Stomach (tissue), 9 donors: ENCODE measurements around the gene PIEZO2. TPM values are rescaled to one million over a fixed set of nuclear protein-coding genes. Genes with fewer than 3 reads are reported as not detected.
A peak's percentile ranks its signal among the peaks of the same experiment; 100 is the strongest.

Experiments used
- DNase-seq, 2 donors: peaks; one replicate each; pipeline versions ENCODE4 v3.0.0 to v3.0.0-alpha.2; 2013 to 2019
- H3K27ac ChIP-seq, 5 donors: fragments of 200-600 bp in 4 of 5; sonication (generic) in 4 of 5; one replicate each; pipeline ENCODE4 v1.5.1; 2013 to 2019; ENCODE audit warnings: mild to moderate bottlenecking in 1 of 5, moderate library complexity in 1 of 5
- H3K27me3 ChIP-seq, 3 donors: fragments of 200-600 bp; sonication (generic); one replicate each; pipeline ENCODE4 v1.5.1; 2017 to 2019; ENCODE audit warnings: mixed run types in 1 of 3
- H3K36me3 ChIP-seq, 4 donors: fragments of 200-600 bp; sonication (generic); 1 replicate in 3 of 4; 2 replicates in 1 of 4; pipeline ENCODE4 v1.5.1; 2016 to 2019
- H3K4me1 ChIP-seq, 4 donors: fragments of 200-600 bp; sonication (generic); one replicate each; pipeline ENCODE4 v1.5.1; 2016 to 2019
- H3K4me3 ChIP-seq, 4 donors: fragments of 200-600 bp; sonication (generic) in 3 of 4; one replicate each; pipeline ENCODE4 v1.5.1; 2016 to 2019; ENCODE audit warnings: mild to moderate bottlenecking in 1 of 4
- H3K9me3 ChIP-seq, 4 donors: fragments of 200-600 bp; sonication (generic); one replicate each; pipeline ENCODE4 v1.5.1; 2016 to 2019
- EP300 ChIP-seq: sonication (generic); formaldehyde crosslinking; IDR thresholded peaks from one replicate; pipeline ENCODE4 v1.6.1; 2017; ENCODE audit warnings: antibody characterized with exemption
- POLR2A ChIP-seq, 4 donors: fragments of 450-650 bp; IDR thresholded peaks; one replicate each; pipeline ENCODE4 v1.6.1; 2016; ENCODE audit warnings: antibody characterized with exemption in 4 of 4, control low read depth in 2 of 4, mild to moderate bottlenecking in 1 of 4, moderate library complexity in 1 of 4
- POLR2AphosphoS5 ChIP-seq, 3 donors: sonication (generic); formaldehyde crosslinking; IDR thresholded peaks; one replicate each; pipeline ENCODE4 v1.6.1; 2016; ENCODE audit warnings: antibody characterized with exemption in 3 of 3
- WGBS, 5 donors: extraction: QIAGEN DNeasy Blood & Tissue Kit in 3 of 5; methylation state at CpG; one replicate each; pipeline versions ENCODE4 v1.1.5 to v1.1.7; 2013 to 2018; 5-methylcytosine and 5-hydroxymethylcytosine counted together
- intact Hi-C: fragments of 100-400 bp; cut with DNase I; formaldehyde crosslinking; loops from one replicate; pipeline ENCODE4 v1.15.1; 2023; ENCODE audit warnings: low total_unique reads
- polyA plus RNA-seq, 3 donors: library from polyadenylated mRNA; stranded (reverse); fragments of 200-250 nt; gene quantifications; one replicate each; pipeline ENCODE4 v1.2.3, GENCODE V29; 2013
- total RNA-seq, 5 donors: library from RNA; depleted of rRNA; stranded (reverse); fragments of >200 nt; gene quantifications; one replicate each; pipeline versions ENCODE4 v1.1.0 to v1.2.3, GENCODE V29; 2014 to 2016
- TF ChIP-seq, protein P1 (sequence below), 7 experiments: fragments of 450-650 bp in 4 of 7; fragments of 200-600 bp in 3 of 7; sonication (generic) in 3 of 7; IDR thresholded peaks; one replicate each; pipeline ENCODE4 v1.5.1; 2016 to 2019; ENCODE audit warnings: antibody characterized with exemption in 7 of 7, control low read depth in 2 of 7, mild to moderate bottlenecking in 1 of 7
- donor health status: healthy with polysubstance abuse.
- donor health status: Bipolar disorder and iron deficiency.
- donor health status: healthy.

The PIEZO2 gene
- total and polyA plus RNA-seq, 8 donors, result 0.30 to 45.3 (median 2.5) TPM

DNA sequence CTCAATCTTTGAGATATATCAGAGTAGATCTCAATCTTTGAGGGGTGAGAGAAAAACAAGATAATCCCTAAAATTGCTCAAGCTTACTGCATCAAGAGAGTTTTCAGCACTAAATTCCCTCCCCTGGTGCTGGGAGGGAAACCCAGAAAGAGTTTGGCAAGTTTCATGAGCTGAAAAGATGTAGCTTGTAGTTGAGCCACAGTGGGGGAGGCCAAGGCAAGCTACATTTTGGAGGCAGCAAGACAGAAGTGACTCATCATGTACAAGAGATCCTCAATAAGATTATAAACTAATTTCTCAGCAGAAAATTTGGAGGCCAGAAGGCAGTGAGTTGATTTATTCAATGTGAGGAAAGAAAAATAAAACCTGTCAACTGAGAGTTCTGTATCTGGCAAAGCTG lies 308.2 kb downstream of the PIEZO2 start:
- no peaks in the 10 kb centered on the region for H3K9me3 ChIP-seq
- DNase-seq, result peak in 1 of 2 donors; percentile 55
- no peak for TF ChIP-seq EP300
- no peak for TF ChIP-seq POLR2A (IDR thresholded peaks at IDR 0.05)
- TF ChIP-seq, protein P1, sequence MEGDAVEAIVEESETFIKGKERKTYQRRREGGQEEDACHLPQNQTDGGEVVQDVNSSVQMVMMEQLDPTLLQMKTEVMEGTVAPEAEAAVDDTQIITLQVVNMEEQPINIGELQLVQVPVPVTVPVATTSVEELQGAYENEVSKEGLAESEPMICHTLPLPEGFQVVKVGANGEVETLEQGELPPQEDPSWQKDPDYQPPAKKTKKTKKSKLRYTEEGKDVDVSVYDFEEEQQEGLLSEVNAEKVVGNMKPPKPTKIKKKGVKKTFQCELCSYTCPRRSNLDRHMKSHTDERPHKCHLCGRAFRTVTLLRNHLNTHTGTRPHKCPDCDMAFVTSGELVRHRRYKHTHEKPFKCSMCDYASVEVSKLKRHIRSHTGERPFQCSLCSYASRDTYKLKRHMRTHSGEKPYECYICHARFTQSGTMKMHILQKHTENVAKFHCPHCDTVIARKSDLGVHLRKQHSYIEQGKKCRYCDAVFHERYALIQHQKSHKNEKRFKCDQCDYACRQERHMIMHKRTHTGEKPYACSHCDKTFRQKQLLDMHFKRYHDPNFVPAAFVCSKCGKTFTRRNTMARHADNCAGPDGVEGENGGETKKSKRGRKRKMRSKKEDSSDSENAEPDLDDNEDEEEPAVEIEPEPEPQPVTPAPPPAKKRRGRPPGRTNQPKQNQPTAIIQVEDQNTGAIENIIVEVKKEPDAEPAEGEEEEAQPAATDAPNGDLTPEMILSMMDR (IDR thresholded peaks at IDR 0.05), result no peak
- no peaks in the 10 kb centered on the region for H3K4me1 ChIP-seq
- no peak overlapping the region for H3K27ac ChIP-seq
- no peaks in the 10 kb centered on the region for H3K27me3 ChIP-seq
- H3K36me3 ChIP-seq, result no peaks in the 10 kb centered on the region
- H3K4me3 ChIP-seq, result no peak overlapping the region
- intact Hi-C loops, result no loop called here

DNA sequence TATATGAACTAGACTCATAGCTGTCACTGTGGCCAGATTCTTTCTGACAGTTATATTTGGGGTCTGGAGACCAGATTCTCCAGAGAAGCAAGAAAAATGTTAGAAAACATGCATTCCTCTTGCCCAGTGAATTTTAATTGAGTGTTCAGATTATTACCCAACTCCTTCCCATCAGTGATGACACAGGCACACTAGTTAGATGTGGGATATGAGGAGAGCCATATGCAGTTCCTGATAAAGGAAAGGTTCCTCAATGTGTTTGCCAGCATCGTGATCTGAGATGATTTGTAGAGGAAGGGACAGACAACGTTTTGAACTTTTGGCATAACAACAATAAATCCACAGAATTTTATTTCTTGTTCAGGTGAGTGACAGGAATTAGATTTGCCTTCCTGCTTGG lies 308.6 kb downstream of the PIEZO2 start:
- Histone ChIP-seq H3K27ac (no peak overlapping the region), H3K4me3 (no peak overlapping the region), H3K27me3 (no peaks in the 10 kb centered on the region), H3K4me1 (no peaks in the 10 kb centered on the region), H3K36me3 (no peaks in the 10 kb centered on the region), H3K9me3 (no peaks in the 10 kb centered on the region)
- intact Hi-C loops, result no loop called here
- no peak for DNase-seq
- TF ChIP-seq POLR2AphosphoS5 (IDR thresholded peaks at IDR 0.05) (no peak), POLR2A (IDR thresholded peaks at IDR 0.05) (no peak), EP300 (no peak)
- TF ChIP-seq, protein P1 (IDR thresholded peaks at IDR 0.05), result no peak
- 32 to 53% (median 47%) methylated on average over 2 of the region's 2 CpGs for WGBS, 5 donors

DNA sequence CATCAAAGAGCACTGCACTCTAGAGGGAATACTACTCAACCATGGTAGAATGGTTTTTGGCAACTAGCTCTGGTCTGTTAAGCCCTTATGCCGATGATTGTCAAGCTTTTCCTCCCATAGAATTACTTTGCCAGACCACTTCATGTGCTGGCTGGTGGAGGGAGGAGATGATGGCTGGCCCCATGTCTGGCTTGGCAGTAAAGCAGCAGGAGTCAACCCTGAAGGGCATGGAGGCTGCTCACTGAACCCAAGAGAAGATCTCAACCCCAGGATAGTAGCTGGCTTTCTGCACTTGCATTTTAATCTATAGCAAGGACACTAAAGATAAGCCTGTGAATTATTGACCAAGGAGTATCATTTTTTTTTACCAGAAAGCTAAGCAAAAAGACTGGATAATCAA lies 309.9 kb downstream of the PIEZO2 start:
- Histone ChIP-seq H3K4me3 (no peak overlapping the region), H3K9me3 (no peaks in the 10 kb centered on the region), H3K4me1 (no peaks in the 10 kb centered on the region), H3K27me3 (no peaks in the 10 kb centered on the region), H3K36me3 (no peaks in the 10 kb centered on the region), H3K27ac (no peak overlapping the region)
- WGBS, 5 donors, result 67 to 100% (median 85%) methylated on average over 1 of the region's 1 CpG
- DNase-seq, result no peak
- TF ChIP-seq POLR2AphosphoS5 (IDR thresholded peaks at IDR 0.05) (no peak), EP300 (no peak), POLR2A (IDR thresholded peaks at IDR 0.05) (no peak)
- TF ChIP-seq, protein P1 (IDR thresholded peaks at IDR 0.05), result no peak
- intact Hi-C loops, result no loop called here

DNA sequence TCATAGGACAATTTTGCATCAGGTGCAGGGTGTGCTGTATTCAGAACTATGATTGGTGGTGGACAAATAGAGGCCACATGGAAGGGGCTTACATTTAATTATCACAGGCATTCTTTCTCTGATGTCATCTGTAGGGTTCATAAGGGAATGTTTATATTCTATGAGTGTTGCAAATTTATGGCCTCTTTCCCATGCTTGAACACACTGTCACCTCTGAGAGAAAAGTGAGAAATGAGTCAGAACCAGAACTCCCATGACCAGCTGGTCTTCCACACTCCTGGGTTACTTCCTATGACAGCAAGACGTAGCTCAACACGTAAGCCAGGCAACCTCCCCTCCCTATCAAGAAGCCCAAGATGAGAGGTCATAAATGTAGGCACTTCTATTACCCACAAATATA lies 310.8 kb downstream of the PIEZO2 start:
- intact Hi-C loops, result no loop called here
- TF ChIP-seq POLR2A (IDR thresholded peaks at IDR 0.05), result no peak
- no peak for TF ChIP-seq EP300
- TF ChIP-seq POLR2AphosphoS5 (IDR thresholded peaks at IDR 0.05), result no peak
- TF ChIP-seq, protein P1 (IDR thresholded peaks at IDR 0.05), result no peak
- H3K36me3 ChIP-seq, result no peaks in the 10 kb centered on the region
- no peak for DNase-seq
- no peak overlapping the region for H3K27ac ChIP-seq
- no peaks in the 10 kb centered on the region for H3K27me3 ChIP-seq
- peaks cover 0 to 3% (median 0%) of the 10 kb centered on the region in 4 donors for H3K4me1 ChIP-seq
- 81 to 88% (median 84%) methylated on average over 2 of the region's 2 CpGs for WGBS, 5 donors
- no peaks in the 10 kb centered on the region for H3K9me3 ChIP-seq
- no peak overlapping the region for H3K4me3 ChIP-seq
